GM12874 (cell line): Measurements from ENCODE around the gene MEIKIN.

ENCODE experiments used
- TF ChIP-seq, protein P1 (sequence below): IDR thresholded peaks from 2 replicates; pipeline ENCODE4 v1.5.1; 2011; ENCODE audit warnings: low read depth, mild to moderate bottlenecking, control low read depth, low read length, moderate library complexity; ENCODE audit not compliant: insufficient read depth

MEIKIN gene

DNA sequence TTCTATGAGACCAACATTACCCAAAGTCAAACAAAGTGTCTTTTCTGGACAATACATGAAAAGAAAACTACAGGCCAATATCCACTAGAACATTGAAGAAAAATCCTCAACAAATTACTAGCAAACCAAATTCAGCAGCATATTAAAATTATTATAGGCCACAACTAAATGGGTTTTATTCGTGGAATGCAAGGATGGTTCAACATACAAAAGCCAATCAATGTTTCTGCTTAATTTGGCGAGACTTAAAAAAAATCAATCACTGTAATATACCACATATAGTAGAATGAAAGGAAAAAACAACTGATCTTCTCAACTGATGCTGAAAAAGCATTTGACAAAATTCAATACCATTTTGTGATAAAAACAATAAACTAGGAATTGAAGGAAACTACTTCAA is 96.8 kb downstream of the MEIKIN start:
- TF ChIP-seq, protein P1, sequence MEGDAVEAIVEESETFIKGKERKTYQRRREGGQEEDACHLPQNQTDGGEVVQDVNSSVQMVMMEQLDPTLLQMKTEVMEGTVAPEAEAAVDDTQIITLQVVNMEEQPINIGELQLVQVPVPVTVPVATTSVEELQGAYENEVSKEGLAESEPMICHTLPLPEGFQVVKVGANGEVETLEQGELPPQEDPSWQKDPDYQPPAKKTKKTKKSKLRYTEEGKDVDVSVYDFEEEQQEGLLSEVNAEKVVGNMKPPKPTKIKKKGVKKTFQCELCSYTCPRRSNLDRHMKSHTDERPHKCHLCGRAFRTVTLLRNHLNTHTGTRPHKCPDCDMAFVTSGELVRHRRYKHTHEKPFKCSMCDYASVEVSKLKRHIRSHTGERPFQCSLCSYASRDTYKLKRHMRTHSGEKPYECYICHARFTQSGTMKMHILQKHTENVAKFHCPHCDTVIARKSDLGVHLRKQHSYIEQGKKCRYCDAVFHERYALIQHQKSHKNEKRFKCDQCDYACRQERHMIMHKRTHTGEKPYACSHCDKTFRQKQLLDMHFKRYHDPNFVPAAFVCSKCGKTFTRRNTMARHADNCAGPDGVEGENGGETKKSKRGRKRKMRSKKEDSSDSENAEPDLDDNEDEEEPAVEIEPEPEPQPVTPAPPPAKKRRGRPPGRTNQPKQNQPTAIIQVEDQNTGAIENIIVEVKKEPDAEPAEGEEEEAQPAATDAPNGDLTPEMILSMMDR, result no peak

DNA sequence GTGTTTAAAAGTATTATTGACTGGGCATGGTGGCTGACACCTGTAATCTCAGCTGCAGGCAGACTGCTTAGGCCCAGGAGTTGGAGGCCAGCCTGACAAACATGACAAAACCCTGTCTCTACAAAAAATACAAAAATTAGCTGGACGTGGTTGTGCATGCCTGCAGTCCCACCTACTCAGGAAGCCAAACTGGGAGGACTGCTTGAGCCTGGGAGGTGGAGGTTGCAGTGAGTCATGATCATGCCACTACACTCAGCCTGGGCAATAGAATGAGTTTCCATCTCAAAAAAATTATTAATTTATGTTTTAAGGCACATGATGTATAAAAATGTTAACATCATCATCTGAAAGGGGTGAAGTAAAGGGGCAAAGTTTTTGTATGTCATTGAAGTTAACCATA is 98.9 kb downstream of the MEIKIN start:
- TF ChIP-seq, protein P1, result no peak

DNA sequence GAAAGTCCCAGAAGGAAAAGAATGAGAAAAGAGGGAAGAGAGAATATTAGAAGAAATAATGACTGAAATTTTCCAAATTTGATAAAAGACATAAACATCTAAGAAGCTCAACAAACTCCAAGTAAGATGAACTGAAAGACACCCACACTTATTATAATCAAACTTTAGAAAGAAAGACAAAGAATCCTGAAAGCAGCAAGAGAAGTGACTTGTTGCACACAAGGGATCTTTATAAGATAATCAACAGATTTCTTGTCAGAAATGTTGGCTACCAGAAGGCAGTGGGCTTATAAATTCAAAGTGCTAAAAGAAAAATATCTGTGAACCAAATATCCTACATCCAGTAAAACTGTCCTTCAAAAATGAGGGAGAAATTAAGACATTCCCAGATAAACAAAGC is 99.6 kb downstream of the MEIKIN start:
- TF ChIP-seq, protein P1, result no peak

DNA sequence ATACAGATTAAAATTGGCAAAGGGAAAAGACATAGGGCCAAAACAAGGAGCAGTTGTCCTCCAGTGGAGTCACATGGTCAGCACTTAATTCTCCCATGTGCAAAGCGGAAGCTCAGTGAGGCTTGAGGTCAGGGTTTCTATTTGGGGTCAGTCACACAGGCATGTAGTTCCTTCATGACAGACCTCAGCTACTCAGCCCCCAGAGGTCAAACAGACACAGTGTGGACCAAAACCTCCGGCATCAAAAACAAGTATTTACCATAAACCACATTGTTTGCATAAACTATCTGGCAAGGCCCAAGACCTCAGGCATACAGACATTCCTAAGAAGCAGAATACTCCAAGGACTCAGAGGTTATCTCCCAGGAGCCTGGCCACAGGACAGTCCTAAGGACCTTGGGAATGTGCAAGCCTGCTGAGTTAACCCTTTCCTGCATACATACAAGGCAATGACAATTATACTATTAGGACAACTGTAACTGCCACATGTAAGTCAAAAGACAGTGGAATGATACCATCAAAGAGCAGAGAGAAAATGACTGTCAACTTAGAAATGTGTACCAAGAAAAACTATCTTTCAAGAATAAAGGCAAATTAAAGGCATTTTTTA is 120.0 kb downstream of the MEIKIN start:
- TF ChIP-seq, protein P1, result no peak

DNA sequence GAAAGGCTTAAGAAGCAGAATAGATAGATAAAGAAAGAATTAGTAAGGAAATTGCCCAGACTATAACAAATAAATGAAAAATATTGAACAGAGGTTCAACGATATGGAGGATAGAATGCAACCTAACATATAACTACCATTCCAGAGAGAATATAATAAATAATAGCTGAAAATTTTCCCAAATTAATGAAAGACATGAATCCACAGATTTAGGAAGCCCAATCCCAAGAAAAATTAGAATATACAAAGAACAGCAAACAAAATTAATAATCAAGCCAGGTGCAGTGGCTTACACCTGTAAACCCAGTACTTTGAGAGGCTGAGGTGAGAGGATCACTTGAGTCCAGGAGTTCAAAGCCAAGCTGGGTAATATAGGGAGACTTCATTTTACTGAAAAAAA is 120.8 kb downstream of the MEIKIN start:
- TF ChIP-seq, protein P1, result no peak

DNA sequence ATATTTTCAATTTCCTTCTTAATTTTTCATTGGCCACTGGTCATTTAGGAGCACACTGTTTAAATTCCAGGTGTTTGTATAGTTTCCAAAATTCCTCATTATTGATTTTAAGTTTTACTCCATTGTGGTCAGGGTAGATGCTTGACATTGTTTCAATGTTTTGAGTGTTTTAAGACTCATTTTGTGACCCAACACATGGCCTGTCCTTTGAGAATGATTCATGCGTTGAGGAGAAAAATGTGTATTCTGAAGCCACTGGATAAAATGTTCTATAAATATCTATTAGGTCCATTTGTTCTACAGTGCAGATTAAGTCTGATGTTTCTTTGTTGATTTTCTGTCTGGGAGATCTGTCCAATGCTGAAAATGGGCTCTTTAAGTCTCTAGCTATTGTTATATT is 124.2 kb downstream of the MEIKIN start:
- TF ChIP-seq, protein P1, result no peak

DNA sequence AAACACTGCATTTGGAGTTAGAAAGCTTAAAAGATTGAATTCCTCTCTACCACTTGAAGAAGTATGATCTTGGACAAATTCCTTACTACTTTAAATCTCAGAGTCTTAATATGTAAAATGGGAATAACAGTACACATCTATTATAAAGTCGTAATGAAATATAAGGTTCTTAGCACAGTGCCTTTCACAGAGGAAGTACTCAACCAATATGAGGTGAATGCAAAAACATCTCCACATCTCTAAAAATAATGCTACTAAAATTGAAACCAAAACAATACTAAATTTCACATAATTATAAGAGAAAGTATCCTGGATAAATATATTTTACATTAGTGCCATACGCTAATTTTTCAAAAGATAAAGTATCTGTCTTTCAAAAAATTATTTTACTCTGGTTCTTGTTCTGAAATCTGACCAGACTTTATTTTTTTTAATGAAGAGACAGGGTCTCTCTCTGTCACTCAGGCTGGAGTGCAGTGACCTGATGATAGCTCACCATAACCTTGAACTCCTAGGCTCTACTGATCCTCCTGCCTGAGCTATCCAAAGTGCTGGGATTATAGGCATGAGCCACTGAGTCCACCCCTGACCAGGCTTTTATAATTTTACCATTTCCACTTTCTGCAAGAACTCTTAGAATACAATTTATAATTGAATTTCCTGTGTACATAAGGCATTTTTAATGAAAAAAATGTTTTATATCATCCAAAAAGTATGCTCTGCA is 127.3 kb downstream of the MEIKIN start:
- TF ChIP-seq, protein P1, result no peak
